ENCODE data around the gene CPNE5.

The CPNE5 gene

DNA sequence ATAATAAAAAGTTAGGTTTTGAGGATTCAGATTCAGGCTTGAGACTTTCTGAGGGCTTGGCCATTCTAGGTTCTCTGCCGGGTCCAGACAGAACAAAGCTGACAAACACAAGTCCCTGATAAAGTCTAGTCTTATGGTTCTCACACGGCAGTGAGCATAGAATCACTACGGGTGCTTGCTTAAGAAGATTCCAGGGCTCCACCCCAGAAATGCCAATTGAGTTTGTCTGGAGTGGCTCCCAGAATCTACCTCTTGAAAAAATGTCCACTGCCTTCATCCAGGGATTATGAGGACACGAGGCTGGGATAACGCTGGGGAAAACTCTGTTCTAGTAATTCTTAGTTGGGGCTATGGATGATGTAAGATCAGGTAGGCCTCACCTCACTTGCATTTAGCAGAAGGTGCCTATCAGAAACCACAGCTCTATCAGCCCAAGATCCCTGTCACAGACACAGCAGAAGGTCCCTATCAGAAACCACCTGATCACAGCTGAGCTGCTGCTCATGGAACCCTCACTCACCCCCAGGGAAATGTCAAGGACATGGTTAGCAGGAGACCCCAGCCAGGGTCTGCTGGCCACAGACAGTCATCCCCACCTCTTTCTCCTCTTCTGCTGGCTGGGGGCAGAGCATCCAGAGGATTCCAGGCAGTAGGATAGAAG, 89.3 kb downstream of the CPNE5 start:
- FAIRE-seq (no peak), DNase-seq (ENCODE audit: low spot score) (no peak)

DNA sequence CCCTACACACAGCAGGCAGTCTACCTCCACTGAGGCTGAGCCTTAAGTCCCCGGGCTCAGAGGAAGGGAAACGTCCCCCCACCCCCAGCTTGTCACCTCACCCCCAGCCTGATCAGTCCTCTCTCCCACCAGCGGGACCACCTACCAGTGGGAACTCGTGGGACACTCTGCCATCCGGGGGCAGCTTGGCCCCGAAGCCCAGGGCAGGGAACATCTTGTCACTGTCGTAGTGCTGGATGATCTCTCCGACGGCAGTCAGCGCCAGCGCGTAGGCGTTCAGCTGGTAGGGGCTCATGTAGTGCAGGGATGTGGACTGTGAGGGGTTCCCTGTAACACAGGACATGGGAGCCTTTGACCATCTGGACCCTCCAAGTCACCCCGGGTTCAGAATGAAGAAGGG, 93.0 kb downstream of the CPNE5 start:
- DNase-seq (ENCODE audit: low spot score) (no peak), FAIRE-seq (no peak)

DNA sequence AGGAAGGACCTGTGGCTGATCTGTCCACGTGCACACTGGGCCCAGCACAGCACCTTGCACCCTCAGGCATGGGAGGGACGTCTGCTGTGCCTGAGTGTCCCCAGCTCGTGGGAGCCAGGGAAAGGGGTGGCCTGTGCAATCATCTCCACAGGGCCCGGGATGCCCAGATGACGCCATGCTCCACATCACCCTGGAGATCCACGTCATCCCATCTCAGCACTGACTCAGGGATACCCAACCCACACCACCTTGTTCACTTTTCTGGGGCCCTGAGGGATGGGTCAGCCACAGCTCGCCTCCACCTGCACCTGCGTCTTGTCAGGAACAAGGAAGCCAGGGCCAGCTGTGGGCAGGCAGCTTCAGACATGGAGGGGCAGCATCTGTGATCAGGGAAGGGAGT, 93.4 kb downstream of the CPNE5 start:
- DNase-seq (ENCODE audit: low spot score) (no peak), FAIRE-seq (no peak)

DNA sequence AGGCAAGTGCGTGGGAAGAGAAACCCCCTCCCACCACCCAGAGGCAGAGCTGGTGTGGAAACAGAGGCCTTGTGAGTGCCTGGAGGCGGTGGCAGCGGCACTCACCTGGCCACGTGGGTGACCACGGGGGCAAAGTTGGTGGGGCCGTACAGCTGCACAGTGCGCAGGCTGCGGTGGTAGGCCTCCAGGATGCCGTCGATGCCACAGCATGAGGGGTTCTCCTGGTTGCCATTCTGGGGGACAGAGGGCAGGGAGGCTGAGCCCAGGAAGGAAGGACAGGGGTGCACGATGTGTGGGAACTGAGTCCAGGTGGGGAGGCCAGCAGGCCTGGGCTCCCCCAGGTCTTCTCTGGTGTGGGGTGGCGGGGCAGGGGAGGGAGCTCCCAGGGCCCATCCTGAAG, 94.0 kb downstream of the CPNE5 start:
- DNase-seq (ENCODE audit: low spot score) (no peak), FAIRE-seq (no peak)

DNA sequence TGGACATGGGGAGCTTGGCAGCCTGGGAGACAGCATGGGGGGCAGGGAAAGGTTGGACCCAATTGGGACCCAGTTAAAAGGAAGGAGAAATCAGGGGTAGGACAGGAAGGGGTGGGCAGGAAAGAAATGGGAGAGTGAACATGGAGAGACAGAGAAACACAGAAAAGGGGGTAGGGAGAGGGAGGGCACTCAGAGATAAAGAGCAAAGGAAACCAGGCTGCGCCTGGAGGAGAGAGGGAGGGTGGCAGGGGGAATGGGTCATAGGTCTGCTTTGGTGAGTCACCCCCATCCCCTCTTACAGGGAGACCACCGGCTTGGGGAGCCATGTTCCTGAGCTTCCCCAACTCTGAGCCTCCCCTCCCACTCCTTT, 95.0 kb downstream of the CPNE5 start:
- DNase-seq (ENCODE audit: low spot score) (no peak), FAIRE-seq (no peak)

DNA sequence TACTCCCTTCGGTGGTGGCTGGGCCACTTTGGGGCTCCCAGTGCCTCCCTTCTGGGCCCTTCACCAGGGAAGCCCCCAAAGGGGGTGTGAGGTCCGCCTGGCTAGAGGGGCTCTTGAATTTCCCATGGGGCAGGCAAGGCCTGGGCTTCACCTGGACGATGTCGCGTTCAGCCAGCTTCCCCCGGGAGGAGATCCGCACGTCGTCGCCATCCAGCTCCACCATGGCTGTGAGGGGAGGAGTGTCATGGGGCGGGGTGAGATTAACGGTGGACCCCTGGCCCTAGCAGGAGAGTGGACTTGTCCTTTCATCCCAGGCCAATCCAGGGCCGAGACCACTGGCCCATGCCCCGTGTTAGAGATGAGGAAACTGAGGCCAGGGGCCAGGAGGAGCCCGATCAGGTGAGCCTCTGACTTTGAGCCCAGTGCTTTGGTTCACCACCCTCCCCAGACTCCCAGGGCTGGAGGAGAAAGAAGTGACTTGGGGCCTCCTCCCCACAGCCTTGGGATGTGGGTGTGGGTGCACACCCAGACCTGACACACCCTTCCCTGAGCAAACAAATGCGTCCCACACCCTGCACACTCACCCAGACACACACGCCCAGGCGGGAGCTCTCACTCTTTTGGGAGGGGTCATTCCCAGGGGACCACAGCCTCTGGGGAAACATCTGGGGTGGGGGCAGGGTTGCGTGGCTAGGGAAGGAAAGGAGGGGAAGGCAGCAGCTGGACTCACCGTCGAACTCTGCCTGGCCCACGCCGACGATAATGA, 95.5 kb downstream of the CPNE5 start:
- FAIRE-seq: no peak
- no peak for DNase-seq (ENCODE audit: low spot score)

DNA sequence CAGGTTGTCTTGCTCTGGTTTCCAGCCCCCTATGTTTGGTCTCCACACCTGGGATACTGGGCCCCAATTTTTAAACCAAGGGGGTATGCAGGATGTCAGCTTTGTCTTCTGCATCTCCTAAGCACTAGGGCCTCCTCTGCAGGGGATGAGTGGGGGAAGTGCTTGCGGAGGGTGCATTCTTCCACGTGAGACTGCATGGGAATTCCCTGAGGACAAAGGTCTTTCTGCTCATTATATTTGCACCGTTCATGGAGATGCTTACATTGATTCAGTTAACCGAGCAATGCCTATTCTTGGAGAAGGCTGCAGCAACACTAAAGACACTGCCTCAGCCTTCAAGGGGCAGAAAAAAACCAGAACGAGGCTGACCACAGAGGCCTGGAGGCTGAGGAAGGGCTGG, 96.2 kb downstream of the CPNE5 start:
- FAIRE-seq (no peak), DNase-seq (ENCODE audit: low spot score) (no peak)

DNA sequence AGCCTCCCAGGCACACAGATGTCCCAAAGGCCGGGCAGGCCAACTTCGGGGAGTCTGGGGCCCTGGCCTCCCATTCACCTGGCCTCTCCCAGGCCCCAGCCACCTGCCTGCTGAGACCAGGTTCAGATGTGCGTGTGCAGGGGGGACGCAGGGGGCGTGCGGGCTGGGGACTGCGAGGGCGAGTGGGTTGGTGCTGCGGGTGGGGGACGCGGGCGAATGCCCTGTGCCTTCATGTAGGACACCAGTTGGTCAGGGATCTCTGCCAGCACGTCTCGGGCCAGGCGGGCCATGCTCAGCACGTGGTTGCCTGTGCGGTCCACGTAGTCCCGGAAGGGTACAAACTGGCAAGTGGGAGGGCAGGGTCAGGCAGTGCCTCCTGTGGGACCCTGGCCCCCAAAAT, 97.1 kb downstream of the CPNE5 start:
- DNase-seq (ENCODE audit: low spot score) (no peak), FAIRE-seq (no peak)

DNA sequence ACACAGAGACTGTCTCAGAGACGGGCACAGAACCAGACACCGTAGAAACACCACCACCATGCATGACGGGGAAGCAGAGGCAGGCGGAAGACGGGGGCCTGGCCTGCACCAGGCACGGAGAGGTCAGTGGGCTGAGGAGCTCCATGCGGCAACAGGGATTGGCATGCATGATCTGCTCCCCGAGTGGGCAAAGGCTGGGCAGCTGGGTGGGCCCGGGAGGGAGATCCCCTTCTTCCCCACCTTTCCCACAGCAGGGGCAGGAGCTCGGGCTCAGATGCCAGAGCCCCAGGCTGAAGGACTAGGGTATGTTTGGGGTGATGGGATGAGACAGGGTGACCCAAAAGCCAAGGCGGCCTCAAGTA, 98.4 kb downstream of the CPNE5 start:
- FAIRE-seq: no peak
- DNase-seq (ENCODE audit: low spot score): no peak

DNA sequence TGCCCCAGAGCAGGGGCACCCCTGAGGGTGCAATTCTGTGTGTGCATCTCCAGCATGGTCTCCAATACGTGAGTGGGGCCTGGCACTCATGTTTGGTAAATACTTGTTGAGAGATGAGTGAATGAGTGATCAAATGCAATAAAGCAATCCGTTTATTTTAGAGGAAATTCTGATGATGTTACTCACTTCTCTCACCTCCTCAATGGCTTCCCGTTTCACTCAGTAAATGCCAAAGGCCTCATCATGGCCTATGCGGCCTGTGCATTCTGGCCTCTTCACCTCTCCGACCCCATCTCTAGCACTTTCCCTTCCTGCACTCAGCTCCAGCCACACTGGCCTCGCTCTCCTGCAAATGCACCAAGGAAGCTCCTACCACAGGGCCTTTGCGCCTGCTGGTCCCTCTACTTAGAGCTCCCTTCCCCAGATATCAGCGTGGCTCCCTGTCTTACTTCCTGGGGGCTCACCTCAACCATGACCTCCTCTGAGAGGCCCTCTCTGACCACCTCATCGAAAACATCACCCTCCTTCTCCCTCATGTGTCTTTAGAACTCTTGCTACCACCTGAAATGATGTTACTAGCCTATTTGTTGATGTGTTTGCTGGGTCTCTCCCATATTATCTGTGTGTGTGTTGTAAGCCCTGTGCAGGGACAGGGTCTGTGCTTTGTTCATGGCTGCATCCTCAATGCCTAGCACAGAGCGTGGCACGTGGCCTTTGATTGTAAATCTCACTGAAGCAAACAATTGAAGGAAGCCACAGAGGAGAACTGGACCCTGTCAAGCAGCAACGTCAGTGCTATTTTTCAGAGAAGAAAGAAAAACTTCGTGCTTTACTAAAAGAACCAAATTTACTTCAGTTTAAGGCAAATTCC, 99.1 kb downstream of the CPNE5 start:
- DNase-seq (ENCODE audit: low spot score) (no peak), FAIRE-seq (no peak)

DNA sequence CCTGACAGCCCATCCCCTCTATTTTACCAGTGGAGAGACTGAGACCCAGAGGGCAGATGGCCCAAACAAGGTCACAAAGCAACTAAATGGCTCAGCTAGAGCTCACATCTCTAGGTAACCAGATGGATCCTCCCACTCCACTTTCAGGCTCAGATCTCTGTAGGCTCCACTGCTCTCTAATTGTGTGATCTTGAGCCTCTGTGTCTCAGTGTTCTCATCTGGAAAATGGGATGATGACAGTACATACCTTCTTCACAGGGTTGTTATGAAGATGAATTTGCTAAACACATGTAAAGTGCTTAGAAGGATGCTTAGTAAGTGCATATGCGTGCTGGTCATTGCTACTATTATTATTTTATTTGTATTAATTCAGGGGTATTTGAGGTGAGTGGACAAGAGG, 101.1 kb downstream of the CPNE5 start:
- DNase-seq (ENCODE audit: low spot score): no peak
- no peak for FAIRE-seq

DNA sequence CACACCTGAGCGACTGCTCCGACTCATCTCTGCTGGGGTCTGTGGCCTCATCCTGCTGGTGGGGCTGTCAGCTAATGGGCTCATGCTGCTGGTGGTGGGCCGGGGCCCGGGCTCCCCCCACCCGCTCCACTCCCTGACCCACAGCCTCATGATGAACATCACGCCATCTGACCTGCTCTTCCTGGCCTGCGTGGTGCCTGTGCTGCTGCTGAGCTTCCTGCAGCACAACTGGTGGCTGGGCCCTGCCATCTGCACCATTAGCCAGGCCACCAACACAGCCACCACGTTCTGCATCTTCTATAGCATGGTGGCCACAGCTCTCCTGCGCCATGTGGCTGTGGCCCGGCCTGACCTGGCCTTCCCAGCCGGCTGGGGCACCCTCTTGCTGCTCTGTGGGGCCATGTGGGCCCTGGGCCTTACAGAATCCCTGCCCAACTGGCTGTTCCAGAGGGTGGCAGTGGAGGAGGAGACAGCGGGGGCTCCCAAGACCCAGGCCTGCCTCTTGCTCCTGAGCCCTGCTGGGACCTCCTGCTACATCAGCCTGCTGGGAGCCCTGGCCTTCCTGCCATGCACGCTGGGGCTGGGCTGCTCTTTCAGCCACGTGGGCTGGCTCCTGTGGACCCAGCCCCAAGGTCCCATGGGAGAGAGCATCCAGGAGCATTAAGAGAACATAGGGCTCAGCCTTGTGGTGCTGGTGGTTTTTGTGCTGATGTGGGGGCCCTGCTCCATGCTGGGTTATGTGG, 102.0 kb downstream of the CPNE5 start:
- no peak for DNase-seq (ENCODE audit: low spot score)

DNA sequence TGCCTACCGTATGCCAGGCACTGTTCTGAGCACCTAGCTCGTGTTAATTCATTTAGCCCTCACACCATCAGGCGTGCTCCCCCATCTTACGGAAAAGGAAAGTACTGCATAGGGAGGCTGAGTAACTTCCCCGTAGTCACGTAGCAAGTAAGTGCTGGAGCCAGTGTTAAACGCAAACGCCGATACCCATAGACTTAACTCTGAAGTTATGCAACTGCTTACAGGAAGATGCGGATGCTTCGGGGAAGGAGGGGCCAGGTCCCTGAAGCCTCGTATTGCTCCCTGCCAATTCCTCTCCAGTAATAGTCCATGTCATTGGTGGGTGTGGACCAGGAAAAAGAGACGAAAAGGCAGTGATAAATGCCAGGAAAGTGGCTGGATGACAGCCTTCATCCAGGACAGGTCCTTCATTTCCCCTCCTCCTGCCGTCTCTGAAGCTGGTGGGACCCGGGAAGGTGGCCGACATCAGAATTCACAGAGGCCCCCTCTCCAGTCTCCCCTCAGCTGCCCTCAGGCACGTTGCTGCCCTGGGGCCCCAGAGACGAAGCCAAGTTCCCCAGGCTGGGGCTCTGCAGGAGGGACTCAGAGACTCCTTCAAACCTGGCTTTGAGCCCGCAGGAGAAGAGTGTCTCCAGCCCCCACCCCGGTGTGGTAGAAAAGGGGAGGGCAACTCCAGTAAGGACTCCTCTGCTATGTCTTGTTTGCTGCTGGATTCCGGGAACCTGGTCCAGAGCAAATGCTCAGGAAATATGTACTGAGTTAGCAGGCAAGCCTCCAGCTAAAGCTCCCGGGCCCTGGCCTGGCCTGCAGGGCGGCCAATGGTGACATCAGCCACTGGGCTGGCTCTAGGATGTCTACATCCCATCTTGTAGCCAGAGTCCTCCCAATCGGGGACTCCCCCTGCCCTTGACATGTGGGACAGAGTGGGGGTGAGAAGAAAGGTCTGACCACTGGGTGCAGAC, 103.9 kb downstream of the CPNE5 start:
- FAIRE-seq: no peak
- DNase-seq (ENCODE audit: low spot score): no peak

More for the DNA sequence above, 102.0 kb downstream of the CPNE5 start:
- FAIRE-seq: no peak

DNA sequence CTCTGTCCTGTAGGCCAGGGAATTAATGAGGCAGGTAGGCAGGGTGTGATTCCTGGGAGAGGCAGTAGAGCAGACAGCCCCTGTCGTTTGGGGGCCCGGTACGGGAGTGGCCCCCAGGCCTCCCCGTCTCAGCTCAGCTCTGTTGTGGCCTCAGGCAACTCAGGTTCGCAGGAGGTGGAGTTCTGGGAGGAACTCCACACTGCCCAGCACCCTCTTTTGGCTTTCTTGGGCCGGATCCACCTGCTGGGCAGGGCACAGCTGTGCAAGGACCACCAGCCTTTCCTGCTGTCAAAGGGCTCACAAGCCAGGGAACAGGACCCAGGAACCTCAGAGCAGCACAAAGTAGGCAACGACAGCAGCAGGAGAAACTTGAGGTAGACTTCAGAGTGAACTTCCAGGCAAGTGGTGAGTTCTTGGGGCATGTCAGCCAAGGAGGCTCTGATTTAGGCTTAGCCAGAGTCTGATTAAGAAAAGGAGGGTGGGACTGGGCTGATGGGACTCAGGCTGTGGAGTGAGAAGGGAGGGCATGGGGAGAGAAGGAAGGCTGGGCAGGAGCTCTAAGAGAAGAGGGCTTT, 104.7 kb downstream of the CPNE5 start:
- DNase-seq (ENCODE audit: low spot score): no peak
- FAIRE-seq: no peak

DNA sequence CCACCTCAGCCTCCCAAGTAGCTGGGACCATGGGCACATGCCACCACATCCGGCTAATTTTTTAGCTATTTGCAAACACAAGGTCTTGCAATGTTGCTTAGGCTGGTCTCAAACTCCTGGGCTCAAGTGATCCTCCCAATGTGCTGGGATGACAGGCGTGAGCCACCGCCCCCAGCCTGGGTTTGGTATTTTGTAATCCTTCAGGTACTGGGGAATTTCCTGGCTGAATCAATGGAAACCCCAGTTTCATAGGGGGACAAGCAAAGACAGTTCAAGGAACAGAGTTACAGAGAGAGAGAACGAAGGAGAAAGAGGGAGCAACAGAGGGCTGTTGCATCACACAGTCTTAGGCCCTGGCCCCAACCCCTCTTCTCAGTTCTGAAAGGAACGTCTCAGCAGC, 105.9 kb downstream of the CPNE5 start:
- FAIRE-seq: no peak

DNA sequence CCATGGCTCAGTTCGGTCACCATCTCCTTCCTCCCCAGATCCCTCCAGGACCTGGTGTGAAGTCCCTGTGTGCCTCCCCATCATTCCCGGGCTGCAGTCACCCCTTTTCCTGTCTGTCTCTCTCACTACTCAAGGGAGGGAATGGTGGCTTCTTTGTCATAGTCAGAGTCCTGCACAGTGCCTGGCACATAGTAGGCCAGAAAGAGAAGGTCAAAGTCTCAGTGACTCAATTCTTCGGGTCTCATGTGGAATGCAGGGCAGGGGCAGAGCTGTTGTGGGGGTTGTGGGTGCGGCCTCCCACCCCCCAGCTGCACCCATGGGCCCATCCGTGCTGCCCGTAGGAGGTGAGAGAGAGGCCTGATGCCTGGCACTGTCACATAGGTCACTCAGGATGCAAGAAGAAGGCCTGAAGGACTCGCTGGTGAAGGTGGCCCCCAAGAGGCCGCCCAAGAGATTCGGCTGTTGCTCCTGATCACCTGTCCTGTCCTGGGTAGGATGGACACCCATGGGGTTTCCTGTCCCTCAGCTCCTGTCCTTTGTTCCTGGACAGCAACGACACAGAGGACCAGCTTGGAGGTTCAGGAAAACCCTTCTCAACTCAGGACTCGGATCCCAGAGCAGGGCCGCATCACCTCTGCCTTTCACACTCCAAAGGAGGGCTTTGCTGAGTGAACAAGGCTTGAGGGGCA, 107.5 kb downstream of the CPNE5 start:
- DNase-seq (ENCODE audit: low spot score) (no peak), FAIRE-seq (no peak)

More for the DNA sequence above, 105.9 kb downstream of the CPNE5 start:
- DNase-seq (ENCODE audit: low spot score): no peak

DNA sequence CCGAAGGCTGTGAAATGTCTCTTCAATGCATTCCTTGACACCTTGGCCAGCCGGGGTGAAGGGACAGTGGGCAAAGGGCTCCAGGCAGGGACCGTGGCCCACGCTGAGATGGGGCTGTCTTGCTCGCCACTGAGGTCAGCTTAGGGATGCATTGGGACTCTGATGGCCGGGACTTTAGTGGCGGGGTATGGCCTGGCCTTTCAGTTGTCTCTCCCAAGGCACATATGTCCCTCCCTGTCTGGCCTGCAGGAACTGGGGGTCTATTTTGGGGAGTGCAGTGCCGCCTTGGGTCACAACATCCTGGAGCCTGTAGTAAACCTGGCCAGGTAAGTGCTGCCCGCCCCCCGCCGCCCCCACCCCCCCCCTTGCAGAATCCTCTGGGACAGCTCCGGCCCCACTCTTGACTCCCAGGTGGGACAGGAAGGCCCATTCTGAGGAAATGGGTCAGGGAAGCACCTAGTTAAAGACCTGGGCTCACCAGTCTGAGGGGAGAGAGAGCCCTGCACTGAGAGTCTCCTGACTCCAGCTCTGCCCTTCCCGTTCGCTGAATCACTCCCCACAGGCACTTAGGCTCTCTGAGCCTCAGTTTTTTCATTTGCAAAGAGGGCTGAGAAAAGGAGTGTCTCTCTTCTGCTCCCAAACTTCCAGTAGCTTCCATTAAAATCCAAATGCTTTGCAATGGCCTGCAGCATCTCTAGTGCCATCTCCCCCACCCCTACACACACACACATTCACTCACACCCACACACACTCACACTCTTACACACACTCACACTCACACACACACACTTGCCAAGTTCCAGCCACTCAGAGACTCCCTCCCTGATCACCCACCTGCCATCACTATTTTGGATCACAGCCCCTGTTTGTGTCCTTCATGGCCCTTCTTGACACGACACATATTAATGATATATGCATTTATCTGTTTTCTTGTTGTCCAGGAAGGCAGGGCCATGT, 108.5 kb downstream of the CPNE5 start:
- FAIRE-seq (no peak), DNase-seq (ENCODE audit: low spot score) (no peak)

DNA sequence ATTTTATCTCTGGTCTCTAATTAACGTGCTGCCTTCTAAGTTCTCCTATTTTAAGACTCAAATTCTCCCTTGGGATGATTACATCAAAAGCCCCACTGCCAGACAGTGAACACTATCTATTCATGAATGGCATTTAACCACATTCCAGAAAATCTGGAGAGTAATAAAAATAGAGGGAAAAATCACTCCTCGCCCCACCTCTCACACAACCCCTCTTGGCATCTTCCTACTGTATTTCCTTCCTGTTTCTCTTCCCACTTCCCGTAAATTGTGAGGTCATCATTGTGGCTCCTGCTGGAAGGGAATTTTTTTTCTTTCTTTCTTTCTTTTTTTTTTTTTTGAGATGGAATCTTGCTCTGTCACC, 110.1 kb downstream of the CPNE5 start:
- no peak for FAIRE-seq
- DNase-seq (ENCODE audit: low spot score): no peak
